ENCODE data around the gene TMEM150A.

The TMEM150A gene

GRCh38 chr2:85580206-85580605, 22.3 kb downstream of the TMEM150A start:
- TF ChIP-seq SIN3A (IDR thresholded peaks at IDR 0.05; ENCODE audit: borderline replicate concordance, insufficient read depth, low read length) (no peak), POLR2AphosphoS5 (IDR thresholded peaks at IDR 0.05; ENCODE audit: low read depth, low read length) (no peak), FOXP2 (optimal IDR thresholded peaks at IDR 0.05; ENCODE audit: borderline replicate concordance, extremely low read depth, extremely low read length, insufficient read depth) (no peak), REST (IDR thresholded peaks at IDR 0.05; ENCODE audit: insufficient read depth in 1 of 2, low read depth in 2 of 2, low read length in 2 of 2) (no peak), TAF1 (IDR thresholded peaks at IDR 0.05; ENCODE audit: borderline replicate concordance, insufficient read depth, low read length) (no peak)

GRCh38 chr2:85579266-85579935, 23.1 kb downstream of the TMEM150A start:
- no peak for TF ChIP-seq REST (IDR thresholded peaks at IDR 0.05; ENCODE audit: insufficient read depth in 1 of 2, low read depth in 2 of 2, low read length in 2 of 2)
- TF ChIP-seq POLR2AphosphoS5 (IDR thresholded peaks at IDR 0.05; ENCODE audit: low read depth, low read length): no peak
- TF ChIP-seq TAF1 (IDR thresholded peaks at IDR 0.05; ENCODE audit: borderline replicate concordance, insufficient read depth, low read length): no peak
- TF ChIP-seq FOXP2 (optimal IDR thresholded peaks at IDR 0.05; ENCODE audit: borderline replicate concordance, extremely low read depth, extremely low read length, insufficient read depth): no peak

GRCh38 chr2:85578243-85579180, 24.0 kb downstream of the TMEM150A start:
- TF ChIP-seq SIN3A (IDR thresholded peaks at IDR 0.05; ENCODE audit: borderline replicate concordance, insufficient read depth, low read length): no peak
- no peak for TF ChIP-seq FOXP2 (optimal IDR thresholded peaks at IDR 0.05; ENCODE audit: borderline replicate concordance, extremely low read depth, extremely low read length, insufficient read depth)
- no peak for TF ChIP-seq REST (IDR thresholded peaks at IDR 0.05; ENCODE audit: insufficient read depth in 1 of 2, low read depth in 2 of 2, low read length in 2 of 2)
- TF ChIP-seq POLR2AphosphoS5 (IDR thresholded peaks at IDR 0.05; ENCODE audit: low read depth, low read length): no peak
- TF ChIP-seq TAF1 (IDR thresholded peaks at IDR 0.05; ENCODE audit: borderline replicate concordance, insufficient read depth, low read length): no peak

GRCh38 chr2:85577386-85578242, 24.9 kb downstream of the TMEM150A start, which contains the start of gene VAMP8:
Gene VAMP8, plus strand, starts transcription at chr2:85577586. Its CDS starts 61 bp downstream, at chr2:85577647.
- no peak for TF ChIP-seq SIN3A (IDR thresholded peaks at IDR 0.05; ENCODE audit: borderline replicate concordance, insufficient read depth, low read length)
- no peak for TF ChIP-seq REST (IDR thresholded peaks at IDR 0.05; ENCODE audit: insufficient read depth in 1 of 2, low read depth in 2 of 2, low read length in 2 of 2)
- no peak for TF ChIP-seq TAF1 (IDR thresholded peaks at IDR 0.05; ENCODE audit: borderline replicate concordance, insufficient read depth, low read length)
- no peak for TF ChIP-seq FOXP2 (optimal IDR thresholded peaks at IDR 0.05; ENCODE audit: borderline replicate concordance, extremely low read depth, extremely low read length, insufficient read depth)
- TF ChIP-seq POLR2AphosphoS5 (IDR thresholded peaks at IDR 0.05; ENCODE audit: low read depth, low read length): no peak
